ENCODE results near the gene DPF3.

Gene DPF3

GRCh38 chr14:72739446-72740405 lies 154.2 kb downstream of the DPF3 start:
- DNase-seq = no peak

- no peak for DNase-seq
Observed at GRCh38 chr14:72738161-72738611, 155.7 kb downstream of the DPF3 start.

GRCh38 chr14:72737560-72737943 lies 156.3 kb downstream of the DPF3 start:
- no peak for DNase-seq

- DNase-seq = no peak
Observed at GRCh38 chr14:72736786-72737559, 156.9 kb downstream of the DPF3 start.

- DNase-seq = no peak
Observed at GRCh38 chr14:72736308-72736707, 157.6 kb downstream of the DPF3 start.

GRCh38 chr14:72732022-72732780 lies 161.7 kb downstream of the DPF3 start:
- DNase-seq = no peak

- DNase-seq = no peak
Observed at GRCh38 chr14:72731252-72732020, 162.5 kb downstream of the DPF3 start.

GRCh38 chr14:72730468-72730867 lies 163.4 kb downstream of the DPF3 start:
- no peak for DNase-seq

- DNase-seq = no peak
Observed at GRCh38 chr14:72726444-72726843, 167.5 kb downstream of the DPF3 start.

- no peak for DNase-seq
Observed at GRCh38 chr14:72723858-72724530, 169.9 kb downstream of the DPF3 start.

GRCh38 chr14:72722201-72722785 lies 171.6 kb downstream of the DPF3 start:
- no peak for DNase-seq

- no peak for DNase-seq
Observed at GRCh38 chr14:72721083-72721482, 172.8 kb downstream of the DPF3 start.

GRCh38 chr14:72717220-72717619 lies 176.7 kb downstream of the DPF3 start:
- DNase-seq = no peak

GRCh38 chr14:72716476-72716875 lies 177.4 kb downstream of the DPF3 start:
- no peak for DNase-seq

GRCh38 chr14:72715850-72716228 lies 178.1 kb downstream of the DPF3 start:
- no peak for DNase-seq

- DNase-seq = no peak
Observed at GRCh38 chr14:72715215-72715849, 178.6 kb downstream of the DPF3 start.

- no peak for DNase-seq
Observed at GRCh38 chr14:72714871-72715214, 179.1 kb downstream of the DPF3 start.

- DNase-seq = peak; percentile 34
Observed at GRCh38 chr14:72714094-72714493, 179.8 kb downstream of the DPF3 start.

- no peak for DNase-seq
Observed at GRCh38 chr14:72711936-72712335, 182.0 kb downstream of the DPF3 start.

GRCh38 chr14:72709916-72710611 lies 183.8 kb downstream of the DPF3 start:
- no peak for DNase-seq

All from activated CD4-positive, CD25-positive, alpha-beta regulatory T cell treated with anti-CD3 and anti-CD28 coated beads, Interleukin-2, amount 50 U/mL, for 72 hours (primary cell).